MM.1S (cell line): ENCODE results near the gene ZFR2.

Experiments used
- DNase-seq: peaks from one replicate; pipeline ENCODE4 v3.0.0-alpha.2; 2015
- H2AFZ ChIP-seq: fragments of 300-600 bp; sonication (generic); 2 replicates; pipeline ENCODE4 v1.6.0; 2016; ENCODE audit warnings: antibody characterized with exemption, low read length
- H3F3A ChIP-seq: fragments of 300-600 bp; sonication (generic); 2 replicates; pipeline ENCODE4 v1.6.1; 2016; ENCODE audit warnings: mild to moderate bottlenecking, antibody characterized with exemption, low read length, moderate library complexity, mixed read lengths; ENCODE audit not compliant: insufficient read depth
- H3K27ac ChIP-seq: fragments of 300-600 bp; sonication (generic); 2 replicates; pipeline ENCODE4 v1.5.1; 2016; ENCODE audit warnings: mild to moderate bottlenecking, low read length
- H3K27me3 ChIP-seq: fragments of 300-600 bp; sonication (generic); replicated peaks from 2 replicates; pipeline ENCODE4 v1.6.0; 2016; ENCODE audit warnings: low read length; ENCODE audit not compliant: insufficient read depth
- H3K36me3 ChIP-seq: fragments of 300-600 bp; sonication (generic); replicated peaks from 2 replicates; pipeline ENCODE4 v1.6.1; 2016; ENCODE audit warnings: mild to moderate bottlenecking, low read length, mixed read lengths; ENCODE audit not compliant: insufficient read depth
- H3K4me1 ChIP-seq: fragments of 300-600 bp; sonication (generic); 2 replicates; pipeline ENCODE4 v1.6.1; 2016; ENCODE audit warnings: low read length, mixed read lengths
- H3K4me2 ChIP-seq: fragments of 300-600 bp; sonication (generic); 2 replicates; pipeline ENCODE4 v1.6.0; 2016; ENCODE audit warnings: low read depth, low read length
- H3K4me3 ChIP-seq: fragments of 300-600 bp; sonication (generic); 2 replicates; pipeline ENCODE4 v1.5.1; 2016; ENCODE audit warnings: low read length, mixed read lengths
- H3K79me2 ChIP-seq: fragments of 300-600 bp; sonication (generic); 2 replicates; pipeline ENCODE4 v1.6.1; 2016; ENCODE audit warnings: mixed run types, low read length, mixed read lengths
- H3K9ac ChIP-seq: fragments of 300-600 bp; sonication (generic); 2 replicates; pipeline ENCODE4 v1.6.1; 2016; ENCODE audit warnings: low read length, mixed read lengths
- H3K9me2 ChIP-seq: fragments of 300-600 bp; sonication (generic); replicated peaks from 2 replicates; pipeline ENCODE4 v1.6.1; 2016; ENCODE audit warnings: mild to moderate bottlenecking, low read length, mixed read lengths; ENCODE audit not compliant: insufficient read depth
- H3K9me3 ChIP-seq: fragments of 300-600 bp; sonication (generic); replicated peaks from 2 replicates; pipeline ENCODE4 v1.6.1; 2016; ENCODE audit warnings: mild to moderate bottlenecking, low read length, mixed read lengths; ENCODE audit not compliant: insufficient read depth
- H4K20me1 ChIP-seq: fragments of 300-600 bp; sonication (generic); 2 replicates; pipeline ENCODE4 v1.6.1; 2016; ENCODE audit warnings: mild to moderate bottlenecking, low read length, moderate library complexity, mixed read lengths; ENCODE audit not compliant: insufficient read depth
- EZH2 ChIP-seq: fragments of 300-600 bp; sonication (generic); optimal IDR thresholded peaks from 2 replicates; pipeline ENCODE3; 2017; ENCODE audit warnings: low read depth, mild to moderate bottlenecking, antibody characterized with exemption, low read length, mixed read lengths
- EZH2phosphoT487 ChIP-seq: fragments of 300-600 bp; sonication (generic); IDR thresholded peaks from 2 replicates; pipeline ENCODE4 v1.6.1; 2018; ENCODE audit warnings: antibody characterized with exemption, low read length
- TF ChIP-seq, protein P1 (sequence below): fragments of 300-600 bp; sonication (generic); IDR thresholded peaks from 2 replicates; pipeline ENCODE4 v1.5.1; 2016; ENCODE audit warnings: antibody characterized with exemption, low read length, mixed read lengths

The ZFR2 gene

DNA sequence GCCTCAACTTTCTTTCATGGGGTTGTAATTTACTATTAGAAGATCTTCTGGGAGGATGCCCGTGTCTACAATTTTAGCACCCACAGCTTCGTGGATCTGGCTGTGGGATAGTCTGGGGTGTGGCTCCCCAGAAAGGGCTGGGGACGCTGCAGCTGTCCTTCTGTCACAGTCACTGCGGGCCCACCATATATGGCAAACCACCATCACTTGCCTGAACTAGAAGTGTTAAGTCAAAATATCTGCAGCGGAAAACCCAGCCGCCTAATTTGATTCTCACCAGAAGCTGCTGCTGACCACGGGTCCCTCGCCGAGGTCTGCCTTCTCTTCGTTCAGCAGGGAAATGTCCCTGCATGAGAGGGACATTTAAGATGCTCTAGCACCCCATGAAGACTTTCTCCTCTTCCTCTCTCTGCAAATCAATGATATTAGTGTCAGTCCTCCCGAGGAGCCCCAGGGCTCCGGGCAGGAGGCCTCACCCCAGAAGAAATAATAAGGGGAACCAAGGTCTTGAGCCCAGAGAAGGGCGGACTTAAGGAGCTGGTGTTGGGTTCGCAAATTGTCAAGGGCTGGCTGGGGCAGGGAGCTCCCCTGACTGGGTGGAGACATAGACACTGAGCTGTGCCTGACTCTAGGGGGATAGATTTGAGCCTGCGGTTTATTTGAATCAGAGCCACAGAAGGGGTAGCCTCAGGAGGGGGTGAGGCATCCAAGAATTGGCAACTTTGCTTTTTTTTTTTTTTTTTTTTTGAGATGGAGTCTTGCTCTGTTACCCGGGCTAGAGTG is 79.7 kb downstream of the ZFR2 start:
- no peak for DNase-seq
- TF ChIP-seq EZH2phosphoT487: no peak
- TF ChIP-seq EZH2: no peak
- TF ChIP-seq, protein P1, sequence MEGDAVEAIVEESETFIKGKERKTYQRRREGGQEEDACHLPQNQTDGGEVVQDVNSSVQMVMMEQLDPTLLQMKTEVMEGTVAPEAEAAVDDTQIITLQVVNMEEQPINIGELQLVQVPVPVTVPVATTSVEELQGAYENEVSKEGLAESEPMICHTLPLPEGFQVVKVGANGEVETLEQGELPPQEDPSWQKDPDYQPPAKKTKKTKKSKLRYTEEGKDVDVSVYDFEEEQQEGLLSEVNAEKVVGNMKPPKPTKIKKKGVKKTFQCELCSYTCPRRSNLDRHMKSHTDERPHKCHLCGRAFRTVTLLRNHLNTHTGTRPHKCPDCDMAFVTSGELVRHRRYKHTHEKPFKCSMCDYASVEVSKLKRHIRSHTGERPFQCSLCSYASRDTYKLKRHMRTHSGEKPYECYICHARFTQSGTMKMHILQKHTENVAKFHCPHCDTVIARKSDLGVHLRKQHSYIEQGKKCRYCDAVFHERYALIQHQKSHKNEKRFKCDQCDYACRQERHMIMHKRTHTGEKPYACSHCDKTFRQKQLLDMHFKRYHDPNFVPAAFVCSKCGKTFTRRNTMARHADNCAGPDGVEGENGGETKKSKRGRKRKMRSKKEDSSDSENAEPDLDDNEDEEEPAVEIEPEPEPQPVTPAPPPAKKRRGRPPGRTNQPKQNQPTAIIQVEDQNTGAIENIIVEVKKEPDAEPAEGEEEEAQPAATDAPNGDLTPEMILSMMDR: no peak

DNA sequence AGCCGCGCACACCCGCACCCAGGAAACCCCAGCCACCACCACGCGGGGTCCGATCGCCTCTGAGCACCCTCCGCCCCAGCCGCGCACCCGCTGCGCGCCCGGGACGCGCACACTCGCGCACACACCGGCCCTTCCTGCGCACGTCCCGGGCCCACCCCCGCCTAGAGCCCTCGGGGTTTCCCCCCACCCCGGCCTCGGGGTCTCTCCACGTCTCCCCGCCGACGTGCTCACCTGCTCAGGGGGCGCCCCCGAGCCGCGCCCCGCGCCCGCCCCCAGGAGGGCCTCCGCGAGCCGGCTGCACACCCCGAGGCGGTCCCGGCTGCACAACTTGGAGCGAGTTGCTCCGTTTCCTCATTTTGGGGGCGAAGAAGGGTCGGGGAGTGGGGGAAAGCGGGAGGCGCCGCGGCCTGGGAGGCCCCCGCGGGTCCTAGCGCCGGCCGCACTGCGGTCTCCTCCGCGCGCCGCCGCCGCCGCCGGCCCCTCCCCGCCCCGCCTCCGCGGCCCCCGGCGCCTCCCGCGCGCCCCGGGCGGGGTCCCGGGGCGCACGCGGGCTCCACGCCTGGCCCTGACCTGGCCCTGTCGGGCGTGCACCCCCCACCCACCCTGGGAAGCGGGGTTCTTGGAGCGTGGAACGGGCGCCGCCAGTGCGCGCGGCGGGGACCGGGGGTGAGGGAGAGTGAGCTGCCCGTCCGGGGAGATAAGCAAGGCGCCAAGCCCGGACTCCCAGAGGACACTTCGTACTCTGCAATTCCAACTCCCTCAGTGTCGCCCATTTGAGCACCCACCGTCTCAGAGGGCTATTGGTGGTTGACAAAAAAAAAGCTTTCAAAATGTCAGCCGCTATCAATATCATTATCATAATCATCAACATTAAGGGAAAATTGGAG is 82.7 kb downstream of the ZFR2 start, which contains the start of gene MATK:
Gene MATK (minus strand): TSS at position 444 of the 887 bp plus-strand sequence. CDS start 1,246 bp downstream, outside the sequence.
- Histone ChIP-seq H3K27me3 (peaks cover 77% of the 10 kb centered on the region), H3K36me3 (no peaks in the 10 kb centered on the region), H3K9ac (no peak within 1 kb of the TSS), H4K20me1 (no peaks in the 10 kb centered on the region), H3F3A (no peaks in the 10 kb centered on the region), H3K9me3 (no peaks in the 10 kb centered on the region), H2AFZ (no peak within 1 kb of the TSS), H3K9me2 (no peaks in the 10 kb centered on the region), H3K4me2 (no peak within 1 kb of the TSS), H3K4me3 (no peak within 1 kb of the TSS), H3K4me1 (no peaks in the 10 kb centered on the region), H3K27ac (no peak within 1 kb of the TSS), H3K79me2 (no peaks in the 10 kb centered on the region)
- no peak for DNase-seq
- TF ChIP-seq EZH2 (no peak), EZH2phosphoT487 (no peak)
- TF ChIP-seq, protein P1: no peak

More for the DNA sequence above, 79.7 kb downstream of the ZFR2 start:
- H3K27ac ChIP-seq: no peak overlapping the region
- H4K20me1 ChIP-seq: no peaks in the 10 kb centered on the region
- no peaks in the 10 kb centered on the region for H3K4me1 ChIP-seq
- no peaks in the 10 kb centered on the region for H3K9me3 ChIP-seq
- no peak overlapping the region for H3K4me2 ChIP-seq
- no peak overlapping the region for H3K9ac ChIP-seq
- H3K36me3 ChIP-seq: no peaks in the 10 kb centered on the region
- no peak overlapping the region for H3K4me3 ChIP-seq
- no peaks in the 10 kb centered on the region for H3F3A ChIP-seq
- no peak overlapping the region for H2AFZ ChIP-seq
- no peaks in the 10 kb centered on the region for H3K79me2 ChIP-seq
- H3K27me3 ChIP-seq: peaks cover 88% of the 10 kb centered on the region
- H3K9me2 ChIP-seq: no peaks in the 10 kb centered on the region

- Histone ChIP-seq H3K4me2 (no peak overlapping the region), H3K79me2 (no peaks in the 10 kb centered on the region), H3F3A (no peaks in the 10 kb centered on the region), H3K27me3 (peaks cover 77% of the 10 kb centered on the region), H4K20me1 (no peaks in the 10 kb centered on the region), H3K9me2 (no peaks in the 10 kb centered on the region), H3K9me3 (no peaks in the 10 kb centered on the region), H3K4me1 (no peaks in the 10 kb centered on the region), H3K4me3 (no peak overlapping the region), H2AFZ (no peak overlapping the region), H3K27ac (no peak overlapping the region), H3K36me3 (no peaks in the 10 kb centered on the region), H3K9ac (no peak overlapping the region)
- DNase-seq: no peak
- TF ChIP-seq EZH2phosphoT487: no peak
- TF ChIP-seq, protein P1: no peak
- TF ChIP-seq EZH2: no peak
Observed at GRCh38 chr19:3785451-3785937, 83.3 kb downstream of the ZFR2 start.
